GM21529 (cell line): ENCODE data around the gene NUP50.

Experiments used
- ATAC-seq: cut with Tn5 transposase; IDR thresholded peaks from one replicate; pipeline ENCODE4 v1.9.1; 2021; ENCODE audit not compliant: unreplicated experiment

The NUP50 gene

GRCh38 chr22:45208696-45208992 lies 44.9 kb downstream of the NUP50 start:
- no peak for ATAC-seq

- ATAC-seq = no peak
Measured at GRCh38 chr22:45208993-45209838, 45.5 kb downstream of the NUP50 start.

- no peak for ATAC-seq
Measured at GRCh38 chr22:45210174-45210573, 46.4 kb downstream of the NUP50 start.

GRCh38 chr22:45210577-45210976 lies 46.9 kb downstream of the NUP50 start:
- no peak for ATAC-seq

GRCh38 chr22:45210991-45211390 lies 47.3 kb downstream of the NUP50 start:
- no peak for ATAC-seq

- ATAC-seq = no peak
Measured at GRCh38 chr22:45211435-45211834, 47.7 kb downstream of the NUP50 start.

- ATAC-seq = no peak
Measured at GRCh38 chr22:45211848-45212247, 48.1 kb downstream of the NUP50 start.

GRCh38 chr22:45212306-45212709 lies 48.6 kb downstream of the NUP50 start:
- no peak for ATAC-seq

- no peak for ATAC-seq
Measured at GRCh38 chr22:45212992-45213751, 49.4 kb downstream of the NUP50 start.

- no peak for ATAC-seq
Measured at GRCh38 chr22:45216133-45217003, 52.6 kb downstream of the NUP50 start.

- ATAC-seq = no peak
Measured at GRCh38 chr22:45217345-45217744, 53.6 kb downstream of the NUP50 start.

GRCh38 chr22:45217806-45218205 lies 54.1 kb downstream of the NUP50 start:
- no peak for ATAC-seq

GRCh38 chr22:45218976-45219375 lies 55.3 kb downstream of the NUP50 start:
- ATAC-seq = peak; percentile 70

GRCh38 chr22:45221201-45221600 lies 57.5 kb downstream of the NUP50 start:
- ATAC-seq = no peak

- ATAC-seq = no peak
Measured at GRCh38 chr22:45223304-45224117, 59.8 kb downstream of the NUP50 start.

- ATAC-seq = no peak
Measured at GRCh38 chr22:45224331-45224730, 60.6 kb downstream of the NUP50 start.

- ATAC-seq = no peak
Measured at GRCh38 chr22:45224988-45225731, 61.4 kb downstream of the NUP50 start.

- no peak for ATAC-seq
Measured at GRCh38 chr22:45225732-45226502, 62.2 kb downstream of the NUP50 start.

GRCh38 chr22:45226503-45227186 lies 62.9 kb downstream of the NUP50 start:
- no peak for ATAC-seq
